HG02763 (cell line): ENCODE data around the gene CCDC150.

Source experiments
- ATAC-seq: cut with Tn5 transposase; IDR thresholded peaks from one replicate; pipeline ENCODE4 v1.9.1; 2021; ENCODE audit warnings: mild to moderate bottlenecking, moderate library complexity; ENCODE audit not compliant: unreplicated experiment

CCDC150 gene

DNA sequence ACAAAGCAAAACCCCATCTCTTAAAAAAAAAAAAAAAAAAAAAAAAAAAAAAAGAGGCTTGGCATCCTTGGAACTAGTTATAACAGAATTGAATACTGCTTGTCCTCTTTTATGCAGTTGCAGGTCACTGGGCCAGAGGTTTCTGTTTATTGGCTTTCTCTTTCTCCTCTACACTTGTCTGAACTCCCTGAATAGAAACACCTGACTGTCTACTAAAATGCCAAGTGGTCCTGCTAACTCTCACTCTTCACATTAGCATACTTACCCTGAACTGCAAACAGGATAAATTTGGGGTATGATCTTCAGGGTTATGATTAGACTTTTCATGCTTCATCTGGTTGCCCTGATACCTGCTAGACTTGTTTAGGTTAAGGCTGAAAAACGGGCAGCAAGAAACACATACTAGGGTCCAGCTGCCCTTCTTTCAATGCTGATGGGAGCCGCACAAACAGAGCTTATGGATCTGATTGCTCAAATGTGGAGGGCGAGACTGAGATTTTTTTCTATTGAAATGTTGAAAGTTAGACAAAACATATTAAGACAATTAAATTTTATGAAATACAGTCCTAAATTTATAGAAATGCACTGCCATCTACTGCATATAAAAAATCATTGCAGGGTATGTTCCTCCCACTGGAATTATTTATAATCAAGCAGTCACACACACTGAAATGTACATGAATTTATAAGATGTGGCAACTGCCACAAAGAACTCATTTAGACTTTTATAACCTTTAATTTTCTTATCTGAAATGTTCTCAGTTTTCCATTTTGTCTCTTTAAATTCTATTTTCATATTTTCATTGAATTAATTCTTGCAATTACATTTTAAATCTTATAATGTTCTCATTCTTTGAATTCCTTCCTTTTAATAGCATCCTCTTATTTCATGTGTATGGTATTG, 119.2 kb downstream of the CCDC150 start:
- no peak for ATAC-seq

DNA sequence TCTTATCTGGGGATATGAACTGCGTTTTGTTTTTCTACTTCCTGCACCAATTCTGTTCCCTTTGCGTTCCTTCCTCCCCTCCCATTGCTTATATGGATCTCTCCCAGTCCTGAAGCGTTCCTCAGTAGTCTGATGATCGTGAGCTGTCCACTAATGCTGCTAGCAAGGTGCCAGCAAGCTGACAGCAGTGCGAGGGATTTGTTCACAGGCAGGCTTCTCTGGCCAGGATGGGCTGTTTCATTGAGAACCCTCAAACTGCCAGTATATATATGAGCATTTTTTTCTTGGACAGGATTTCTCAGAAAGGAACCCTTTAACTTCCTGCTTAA, 119.8 kb downstream of the CCDC150 start:
- no peak for ATAC-seq

DNA sequence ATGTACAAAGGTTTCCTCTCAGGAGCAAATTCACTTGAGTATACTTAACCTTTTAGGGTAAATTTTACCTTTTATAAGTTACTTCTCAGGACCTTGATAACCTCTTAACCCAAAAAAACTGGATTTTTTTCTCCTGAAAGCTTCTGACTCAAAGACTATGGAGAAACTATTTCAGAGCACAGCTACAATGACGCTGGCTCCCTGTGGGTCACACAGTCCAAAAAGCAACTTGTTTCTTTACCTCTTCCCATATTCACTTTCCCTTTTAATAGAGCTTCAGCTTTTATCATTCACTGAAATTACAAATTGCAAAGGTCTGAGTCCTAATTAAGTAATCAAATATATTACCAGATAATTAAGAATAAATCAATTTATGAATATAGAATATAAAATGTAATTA, 127.6 kb downstream of the CCDC150 start:
- ATAC-seq = no peak
